ENCODE results near the gene SLC35F3.
"Not testable (repeated sequence)": the region's sequence is repeated elsewhere in the genome, so short reads cannot be mapped to it uniquely, and the experiment has no call there.

SLC35F3 gene

GRCh38 chr1:234327577-234328164, 423.2 kb downstream of the SLC35F3 start:
- DNase-seq = no peak

- DNase-seq = no peak
Observed at GRCh38 chr1:234330843-234331215, 426.4 kb downstream of the SLC35F3 start.

DNA sequence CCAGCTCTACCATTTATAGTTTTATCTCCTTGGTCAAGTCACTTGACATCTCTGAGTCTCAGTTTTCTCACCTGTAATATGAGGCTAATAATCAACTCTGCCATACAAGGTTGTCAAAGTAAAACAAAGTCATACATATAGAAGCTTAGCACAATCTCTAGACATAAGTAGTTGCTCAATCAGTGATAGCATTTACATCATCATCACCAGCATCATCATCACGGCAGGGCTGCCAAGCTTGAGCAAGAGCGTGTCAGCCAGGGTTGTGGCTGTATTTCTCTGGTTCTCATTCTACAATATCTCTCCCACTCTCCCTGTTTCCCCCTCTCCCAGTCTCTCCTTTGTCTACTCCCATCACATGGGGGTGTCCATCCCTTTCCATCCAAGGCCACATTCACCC, 427.0 kb downstream of the SLC35F3 start:
- no peak for DNase-seq

DNA sequence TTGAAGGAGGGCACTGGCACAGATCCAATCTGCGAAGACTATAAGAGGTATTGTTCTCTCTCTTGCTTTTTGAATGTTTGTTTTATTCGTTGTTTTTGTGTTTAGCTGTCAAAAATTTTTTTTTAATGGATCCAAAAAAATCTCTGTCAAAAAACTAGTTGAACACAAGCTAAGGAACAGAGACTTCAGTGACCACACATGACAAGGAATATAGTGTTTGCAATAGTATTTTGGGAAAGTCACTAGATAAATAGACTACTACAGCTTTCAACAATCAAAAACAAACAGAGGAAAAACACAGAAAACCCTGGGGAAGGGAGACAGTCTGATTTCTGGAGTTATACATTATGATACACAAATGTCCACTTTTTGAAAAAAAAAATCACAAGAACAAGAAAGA, 431.9 kb downstream of the SLC35F3 start:
- DNase-seq = no peak

DNA sequence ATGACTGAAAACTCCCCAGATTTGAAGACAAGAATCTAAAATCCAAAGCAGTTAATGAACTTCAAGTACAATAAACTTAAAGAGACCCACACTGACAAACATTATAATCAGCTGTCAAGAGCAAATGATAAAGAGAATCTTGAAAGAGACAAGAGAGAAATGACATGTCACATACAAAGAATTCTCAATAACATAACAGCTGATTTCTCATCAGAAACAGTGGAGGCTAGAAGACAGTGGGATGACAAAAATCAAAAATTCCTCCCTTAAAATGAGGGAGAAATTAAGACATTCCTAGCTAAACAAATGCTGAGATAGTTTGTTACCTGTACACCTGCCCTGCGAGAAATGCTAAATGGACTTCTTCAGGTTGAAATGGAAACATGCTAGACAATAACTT, 432.8 kb downstream of the SLC35F3 start:
- no peak for DNase-seq

GRCh38 chr1:234340528-234340927, 436.1 kb downstream of the SLC35F3 start:
- no peak for DNase-seq

GRCh38 chr1:234342774-234343173, 438.3 kb downstream of the SLC35F3 start:
- DNase-seq = no peak

GRCh38 chr1:234345237-234345636, 440.8 kb downstream of the SLC35F3 start:
- DNase-seq = no peak

- DNase-seq = no peak
Observed at GRCh38 chr1:234348964-234349363, 444.5 kb downstream of the SLC35F3 start.

GRCh38 chr1:234355782-234356510, 451.5 kb downstream of the SLC35F3 start:
- DNase-seq = no peak

- DNase-seq = not testable (repeated sequence)
Observed at GRCh38 chr1:234356615-234357269, 452.3 kb downstream of the SLC35F3 start.

DNA sequence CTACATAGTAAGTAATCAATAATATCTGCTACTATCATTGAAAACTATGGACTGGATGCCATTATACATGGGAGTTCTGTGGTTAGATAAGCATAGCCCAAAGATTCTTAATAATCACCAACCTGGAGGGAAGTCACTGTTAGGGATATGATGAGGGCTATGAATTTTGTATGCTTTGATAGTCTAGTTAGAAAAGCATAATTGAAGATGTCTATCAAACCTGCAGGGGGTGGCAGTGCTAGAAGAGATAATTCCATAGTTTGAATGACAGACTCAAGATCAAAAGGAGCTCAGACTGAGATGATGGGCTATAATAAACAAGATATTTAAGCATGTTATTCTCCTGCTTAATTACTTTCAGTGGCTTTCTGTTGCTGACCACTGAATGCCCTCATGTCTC, 453.4 kb downstream of the SLC35F3 start:
- DNase-seq = no peak

DNA sequence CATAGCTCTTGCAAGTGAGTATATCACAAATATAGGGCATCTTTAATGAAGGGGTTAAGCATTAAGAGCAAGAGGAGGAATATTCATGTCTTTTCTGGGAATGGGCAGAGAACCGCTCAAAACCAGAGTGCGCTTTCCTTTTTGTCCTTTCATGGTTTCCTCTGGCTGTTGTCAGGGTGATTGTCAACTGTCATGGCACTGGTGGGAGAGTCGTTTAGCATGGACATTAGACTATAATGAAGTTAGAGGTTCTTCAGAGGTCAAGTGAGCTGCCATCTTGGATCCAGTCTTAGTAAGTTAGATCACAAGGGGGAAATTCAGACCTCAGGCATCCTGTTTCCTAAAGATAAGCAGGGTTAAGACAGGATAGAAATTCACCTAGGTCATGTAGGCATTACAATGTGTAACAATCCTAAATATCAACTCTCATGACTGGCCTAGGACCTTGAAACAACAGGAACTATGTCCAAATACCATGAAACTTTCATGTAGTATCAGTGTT, 456.7 kb downstream of the SLC35F3 start:
- DNase-seq = no peak

- DNase-seq = no peak
Observed at GRCh38 chr1:234362558-234362957, 458.1 kb downstream of the SLC35F3 start.

DNA sequence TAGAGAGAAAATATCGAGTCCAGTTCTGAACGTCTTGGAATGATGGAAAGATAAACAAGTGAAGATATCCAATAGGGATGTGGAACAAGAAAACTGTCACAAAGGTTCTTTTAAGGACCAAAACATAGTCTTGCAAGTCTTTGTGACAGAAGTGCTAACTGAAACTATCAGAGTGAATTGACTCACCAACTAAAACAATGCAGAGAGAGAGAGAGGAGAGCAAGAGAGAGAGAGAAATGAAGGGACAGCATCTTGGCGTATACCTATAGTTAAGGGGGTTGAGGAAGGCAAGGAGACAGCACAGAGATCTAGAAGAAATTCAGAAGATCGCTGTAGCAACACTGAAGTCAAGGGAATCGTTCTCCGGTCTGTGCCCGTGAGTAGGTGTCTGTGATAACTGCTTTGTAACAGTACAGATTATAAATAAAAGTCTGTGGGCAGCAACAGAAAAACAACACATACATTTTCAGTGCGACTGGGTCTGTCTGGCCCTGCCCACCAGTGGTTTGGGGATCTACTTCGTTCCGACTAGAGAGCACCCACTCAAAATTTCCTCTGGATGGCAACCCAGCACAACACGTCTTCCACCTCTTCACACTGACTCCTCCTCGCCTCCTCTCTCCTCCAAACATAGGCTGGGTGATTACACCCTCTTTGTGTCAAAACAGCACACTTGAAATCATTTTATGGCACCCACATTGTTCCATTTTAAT, 464.0 kb downstream of the SLC35F3 start:
- DNase-seq = no peak

- no peak for DNase-seq
Observed at GRCh38 chr1:234369033-234369430, 464.6 kb downstream of the SLC35F3 start.

- no peak for DNase-seq
Observed at GRCh38 chr1:234369784-234370183, 465.3 kb downstream of the SLC35F3 start.

DNA sequence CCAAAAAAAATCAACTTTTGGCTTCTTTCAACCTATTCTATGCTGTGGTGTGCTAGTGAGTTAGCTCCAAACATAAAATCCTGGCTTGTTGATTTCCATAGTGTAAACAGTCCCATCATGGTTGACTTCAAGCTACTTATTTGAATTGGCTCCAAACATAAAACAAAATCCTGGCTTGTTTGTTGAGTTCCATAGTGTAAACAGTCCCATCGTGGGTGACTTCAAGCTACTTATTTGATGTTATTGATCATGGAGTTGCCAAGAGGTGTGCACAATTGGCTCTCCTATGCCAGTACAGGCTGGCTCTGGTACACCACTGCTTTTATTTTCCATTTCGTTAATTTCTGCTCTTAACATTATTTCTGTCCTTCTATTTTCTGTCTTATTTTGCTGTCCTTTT, 466.9 kb downstream of the SLC35F3 start:
- DNase-seq = no peak

- DNase-seq = no peak
Observed at GRCh38 chr1:234372011-234372757, 467.7 kb downstream of the SLC35F3 start.

DNA sequence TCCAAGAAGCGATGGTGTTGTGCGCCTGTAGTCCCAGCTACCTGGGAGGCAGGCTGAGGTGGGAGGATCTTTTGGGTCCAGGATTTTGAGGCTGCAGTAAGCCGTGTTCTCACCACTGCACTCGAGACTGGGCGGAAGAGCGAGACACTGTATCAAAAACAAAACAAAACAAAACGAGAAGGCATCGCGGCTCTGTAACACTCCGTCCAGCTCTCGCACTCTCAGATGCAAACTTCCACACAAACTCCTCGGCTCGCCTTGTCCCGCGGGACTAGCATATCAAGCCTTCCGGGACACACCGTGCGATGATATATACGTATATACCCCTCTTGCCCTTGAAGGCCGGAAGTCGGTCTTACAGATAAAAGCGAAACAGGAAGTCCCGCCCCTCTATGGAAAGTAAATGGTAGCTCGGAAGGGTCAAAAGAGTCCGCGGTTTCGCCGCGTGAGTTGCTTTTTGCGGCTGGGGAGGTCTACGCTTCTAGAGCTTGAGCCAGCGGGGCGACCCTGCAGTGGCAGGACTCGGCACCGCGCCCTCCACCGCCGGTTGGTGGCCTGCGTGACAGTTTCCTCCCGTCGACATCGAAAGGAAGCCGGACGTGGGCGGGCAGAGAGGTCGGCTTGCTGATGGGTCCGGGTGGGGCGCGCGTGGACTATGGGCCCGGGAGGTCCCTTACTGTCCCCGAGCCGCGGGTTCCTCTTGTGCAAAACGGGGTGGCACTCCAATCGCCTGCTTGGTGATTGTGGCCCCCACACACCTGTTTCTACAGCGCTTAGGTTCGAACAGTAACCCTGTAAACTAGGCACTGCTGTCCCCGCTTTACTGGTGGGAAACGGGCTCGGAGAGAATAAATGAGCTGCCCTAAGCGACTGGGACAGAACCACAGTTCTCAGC, 468.8 kb downstream of the SLC35F3 start, which contains the start of gene COA6:
Gene COA6, plus strand, starts transcription at position 393 of the 895 bp plus-strand sequence. Its CDS starts 11 bp downstream, at position 404.
- DNase-seq = peak; percentile 74 to 89

GRCh38 chr1:234373959-234374254, 469.4 kb downstream of the SLC35F3 start:
- no peak for DNase-seq
